ENCODE data around the gene PCDHGA12. TPM values are rescaled to one million over a fixed set of nuclear protein-coding genes. Genes with fewer than 3 reads are reported as not detected.
"Not testable (repeated sequence)": the region's sequence is repeated elsewhere in the genome, so short reads cannot be mapped to it uniquely, and the experiment has no call there.

The PCDHGA12 gene
- total RNA-seq, 4 donors from 2014 or later = 9.4 to 13.5 (median 10.7) TPM

GRCh38 chr5:141402553-141403243 is 27.6 kb upstream of the PCDHGA12 start, which contains the start of gene PCDHGA9:
TSS of gene PCDHGA9 (plus strand) at chr5:141402778. CDS start at chr5:141402953, 175 bp downstream.
- Histone ChIP-seq H3K27me3 (no peaks in the 10 kb centered on the region), H3K9me3 (no peaks in the 10 kb centered on the region), H3K27ac (no peak within 1 kb of the TSS), H3K4me3 (replicated peaks in 1 of 3) (peak within 1 kb of the TSS in 1 of 3 donors; percentile 19), H3K36me3 (no peaks in the 10 kb centered on the region), H3K4me1 (peaks cover 4 to 7% of the 10 kb centered on the region in 2 donors)
- WGBS, 2 donors = 13 to 16% methylated on average over 27 of the region's 27 CpGs
- no peak for TF ChIP-seq POLR2A (IDR thresholded peaks at IDR 0.05)
- TF ChIP-seq, protein P1, sequence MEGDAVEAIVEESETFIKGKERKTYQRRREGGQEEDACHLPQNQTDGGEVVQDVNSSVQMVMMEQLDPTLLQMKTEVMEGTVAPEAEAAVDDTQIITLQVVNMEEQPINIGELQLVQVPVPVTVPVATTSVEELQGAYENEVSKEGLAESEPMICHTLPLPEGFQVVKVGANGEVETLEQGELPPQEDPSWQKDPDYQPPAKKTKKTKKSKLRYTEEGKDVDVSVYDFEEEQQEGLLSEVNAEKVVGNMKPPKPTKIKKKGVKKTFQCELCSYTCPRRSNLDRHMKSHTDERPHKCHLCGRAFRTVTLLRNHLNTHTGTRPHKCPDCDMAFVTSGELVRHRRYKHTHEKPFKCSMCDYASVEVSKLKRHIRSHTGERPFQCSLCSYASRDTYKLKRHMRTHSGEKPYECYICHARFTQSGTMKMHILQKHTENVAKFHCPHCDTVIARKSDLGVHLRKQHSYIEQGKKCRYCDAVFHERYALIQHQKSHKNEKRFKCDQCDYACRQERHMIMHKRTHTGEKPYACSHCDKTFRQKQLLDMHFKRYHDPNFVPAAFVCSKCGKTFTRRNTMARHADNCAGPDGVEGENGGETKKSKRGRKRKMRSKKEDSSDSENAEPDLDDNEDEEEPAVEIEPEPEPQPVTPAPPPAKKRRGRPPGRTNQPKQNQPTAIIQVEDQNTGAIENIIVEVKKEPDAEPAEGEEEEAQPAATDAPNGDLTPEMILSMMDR (IDR thresholded peaks at IDR 0.05) = peak in 3 of 6 experiments; percentile 20 to 45 (median 35)
- intact Hi-C loops (cut with DNase I) = no loop called here
- DNase-seq = peak in 1 of 2 donors; percentile 44

GRCh38 chr5:141403387-141403786 is 26.9 kb upstream of the PCDHGA12 start:
- 24 to 26% methylated on average over 22 of the region's 22 CpGs for WGBS, 2 donors
- H3K9me3 ChIP-seq = no peaks in the 10 kb centered on the region
- H3K36me3 ChIP-seq = no peaks in the 10 kb centered on the region
- no peak for TF ChIP-seq POLR2A (IDR thresholded peaks at IDR 0.05)
- TF ChIP-seq, protein P1 (IDR thresholded peaks at IDR 0.05) = no peak
- intact Hi-C loops (cut with DNase I) = no loop called here
- H3K4me3 ChIP-seq (replicated peaks in 1 of 3) = no peak overlapping the region
- no peak overlapping the region for H3K27ac ChIP-seq
- H3K27me3 ChIP-seq = no peaks in the 10 kb centered on the region
- no peak for DNase-seq
- H3K4me1 ChIP-seq = peaks cover 4 to 7% of the 10 kb centered on the region in 2 donors

DNA sequence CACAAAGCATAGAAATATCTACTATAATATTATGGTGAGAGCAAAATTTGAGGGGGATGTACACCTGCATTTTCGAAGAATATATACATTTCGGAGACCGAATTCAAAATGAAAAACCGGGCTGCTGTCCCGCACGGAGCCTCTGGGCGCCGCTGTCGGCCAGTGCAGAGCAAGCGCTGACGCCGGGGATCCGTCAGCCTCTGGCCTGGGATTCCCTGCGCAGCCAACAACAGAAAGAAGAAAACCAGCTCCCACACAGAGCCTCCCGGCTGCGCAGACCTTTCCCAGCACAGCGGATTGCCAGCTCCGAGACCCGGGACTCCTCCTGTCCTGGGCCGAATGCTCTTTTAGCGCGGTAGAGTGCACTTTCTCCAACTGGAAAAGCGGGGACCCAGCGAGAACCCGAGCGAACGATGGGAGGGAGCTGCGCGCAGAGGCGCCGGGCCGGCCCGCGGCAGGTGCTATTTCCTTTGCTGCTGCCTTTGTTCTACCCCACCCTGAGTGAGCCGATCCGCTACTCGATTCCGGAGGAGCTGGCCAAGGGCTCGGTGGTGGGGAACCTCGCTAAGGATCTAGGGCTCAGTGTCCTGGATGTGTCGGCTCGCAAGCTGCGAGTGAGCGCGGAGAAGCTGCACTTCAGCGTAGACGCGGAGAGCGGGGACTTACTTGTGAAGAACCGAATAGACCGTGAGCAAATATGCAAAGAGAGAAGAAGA is 22.4 kb upstream of the PCDHGA12 start, which contains the start of gene PCDHGB6:
Gene PCDHGB6 (plus strand): TSS at position 232 of the 716 bp plus-strand sequence. CDS start 182 bp downstream, at position 414.
- intact Hi-C loops (cut with DNase I); H3K27ac ChIP-seq; H3K4me3 ChIP-seq (replicated peaks in 1 of 3); H3K4me1 ChIP-seq; H3K36me3 ChIP-seq; H3K27me3 ChIP-seq; H3K9me3 ChIP-seq: not testable (repeated sequence)
- TF ChIP-seq, protein P1 (IDR thresholded peaks at IDR 0.05) = peak; percentile 32 to 58 (median 55)
- DNase-seq = peak; percentile 58 to 62
- WGBS, 2 donors = 12 to 15% methylated on average over 31 to 40 of the region's 51 CpGs

GRCh38 chr5:141409598-141410306 is 20.6 kb upstream of the PCDHGA12 start:
- 22 to 28% methylated on average over 19 to 47 of the region's 64 CpGs for WGBS, 2 donors
- H3K27me3 ChIP-seq = no peaks in the 10 kb centered on the region
- H3K9me3 ChIP-seq = peaks cover 6% of the 10 kb centered on the region
- H3K27ac ChIP-seq = no peak overlapping the region
- no peak for DNase-seq
- no peak overlapping the region for H3K4me3 ChIP-seq (replicated peaks in 1 of 3)
- intact Hi-C loops (cut with DNase I) = no loop called here
- no peaks in the 10 kb centered on the region for H3K4me1 ChIP-seq
- no peak for TF ChIP-seq POLR2A (IDR thresholded peaks at IDR 0.05)
- TF ChIP-seq, protein P1 (IDR thresholded peaks at IDR 0.05) = no peak
- no peaks in the 10 kb centered on the region for H3K36me3 ChIP-seq
